ENCODE measurements around the gene USH2A.

DNA sequence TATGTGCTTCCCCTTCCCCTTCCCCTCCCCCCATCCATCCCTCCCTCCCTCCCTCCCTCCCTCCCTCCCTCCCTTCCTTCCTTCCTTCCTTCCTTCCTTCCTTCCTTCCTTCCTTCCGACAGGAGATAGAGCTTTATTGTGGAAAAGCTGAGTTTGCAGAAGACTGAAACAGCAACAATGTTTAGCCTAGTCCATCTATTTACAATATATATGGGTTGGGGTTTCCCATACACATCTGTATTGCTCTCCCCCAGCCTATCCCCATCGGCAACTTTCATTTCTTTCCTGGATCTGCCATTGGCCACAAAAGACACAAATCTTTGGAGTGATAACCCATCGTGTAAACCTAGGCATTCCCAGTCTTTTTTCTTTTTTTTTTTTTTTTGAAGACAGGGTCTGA, 222.3 kb downstream of the USH2A start:
- TF ChIP-seq POLR2A (IDR thresholded peaks at IDR 0.05; ENCODE audit: low read length): no peak
- no peak for TF ChIP-seq GATA1 (IDR thresholded peaks at IDR 0.05; ENCODE audit: low read depth, low read length)
